NCI-H128 (cell line): Measurements from ENCODE around the gene MRLN.
A peak's percentile ranks its signal among the peaks of the same experiment; 100 is the strongest.
"Not testable (repeated sequence)": the region's sequence is repeated elsewhere in the genome, so short reads cannot be mapped to it uniquely, and the experiment has no call there.

ENCODE experiments used
- DNase-seq: peaks from one replicate; lab custom pipeline; 2025; ENCODE audit not compliant: unreplicated experiment; lab: John Stamatoyannopoulos, UW

The MRLN gene

GRCh38 chr10:59745163-59745650 lies 8.0 kb downstream of the MRLN start:
- no peak for DNase-seq

GRCh38 chr10:59744762-59745161 lies 8.5 kb downstream of the MRLN start:
- DNase-seq, result not testable (repeated sequence)

- DNase-seq, result not testable (repeated sequence)
These were observed 9.1 kb downstream of the MRLN start for GRCh38 chr10:59744156-59744555.

GRCh38 chr10:59741583-59741982 lies 11.7 kb downstream of the MRLN start:
- DNase-seq, result no peak

- DNase-seq, result no peak
These were observed 12.2 kb downstream of the MRLN start for GRCh38 chr10:59741048-59741447.

GRCh38 chr10:59736749-59737148 lies 16.5 kb downstream of the MRLN start:
- DNase-seq, result no peak

GRCh38 chr10:59735296-59735695 lies 18.0 kb downstream of the MRLN start:
- DNase-seq, result no peak

- no peak for DNase-seq
These were observed 19.2 kb downstream of the MRLN start for GRCh38 chr10:59734014-59734462.

GRCh38 chr10:59733321-59734013 lies 19.8 kb downstream of the MRLN start:
- DNase-seq, result not testable (repeated sequence)

- not testable (repeated sequence) for DNase-seq
These were observed 20.4 kb downstream of the MRLN start for GRCh38 chr10:59732849-59733248.

- not testable (repeated sequence) for DNase-seq
These were observed 24.1 kb downstream of the MRLN start for GRCh38 chr10:59729167-59729566.

GRCh38 chr10:59724098-59724938 lies 28.9 kb downstream of the MRLN start:
- no peak for DNase-seq

- no peak for DNase-seq
These were observed 32.9 kb downstream of the MRLN start for GRCh38 chr10:59720377-59720776.

- no peak for DNase-seq
These were observed 33.9 kb downstream of the MRLN start for GRCh38 chr10:59719374-59719773.

GRCh38 chr10:59718257-59718656 lies 35.0 kb downstream of the MRLN start:
- DNase-seq, result no peak

- DNase-seq, result no peak
These were observed 39.9 kb downstream of the MRLN start for GRCh38 chr10:59713196-59713821.

- no peak for DNase-seq
These were observed 41.3 kb downstream of the MRLN start for GRCh38 chr10:59711871-59712494.

- DNase-seq, result peak; percentile 2
These were observed 43.7 kb downstream of the MRLN start, which contains the start of gene SLC16A9 for GRCh38 chr10:59709395-59710125. TSS of gene SLC16A9 (minus strand) at chr10:59709850. CDS start at chr10:59684291, 25,559 bp downstream.

- no peak for DNase-seq
These were observed 44.4 kb downstream of the MRLN start for GRCh38 chr10:59708816-59709394.
